ENCODE results near the gene ATXN8OS. TPM values are rescaled to one million over a fixed set of nuclear protein-coding genes. Genes with fewer than 3 reads are reported as not detected.

The ATXN8OS gene
- polyA plus RNA-seq, 3 donors: not detected

DNA sequence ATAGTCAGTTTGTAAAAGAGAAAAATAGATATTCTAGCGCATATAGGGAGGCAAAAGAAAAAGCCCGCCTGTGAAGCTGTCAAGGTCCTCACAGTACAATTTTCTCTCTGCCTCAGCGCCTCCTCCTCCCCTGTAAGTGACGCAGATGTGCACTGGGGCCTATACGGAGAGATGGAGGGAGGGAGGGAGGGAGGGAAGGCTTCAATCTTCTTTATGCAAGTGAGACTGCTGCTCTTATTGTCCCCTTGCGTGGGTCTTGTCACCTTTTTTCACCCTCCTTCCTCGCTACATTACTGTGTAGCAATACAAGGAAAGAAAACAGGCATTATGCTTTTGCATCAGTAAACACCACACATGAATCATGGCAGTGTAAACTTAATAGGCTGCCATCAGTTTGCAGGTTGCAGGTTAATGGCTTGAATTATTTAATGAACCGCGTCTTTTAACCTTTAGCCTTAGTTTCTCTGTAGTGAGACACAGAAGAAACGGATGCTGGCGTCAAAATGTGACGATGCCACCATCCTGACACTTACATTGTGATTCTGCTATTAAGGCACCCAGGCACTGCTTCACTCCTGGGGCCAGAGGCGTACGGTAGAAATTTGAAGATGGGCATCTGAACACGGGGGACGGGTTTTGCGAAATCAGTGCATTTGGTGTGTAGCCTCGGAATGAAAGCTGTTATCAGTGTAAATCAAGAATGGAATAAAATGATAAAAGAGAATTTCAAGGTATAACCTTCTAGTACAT is 905 bp downstream of the ATXN8OS start, which contains the start of gene KLHL1:
KLHL1 (minus strand) TSS at position 97 of the 750 bp plus-strand sequence. CDS start 753 bp downstream, outside the sequence.
- H3K4me2 ChIP-seq (replicated peaks; ENCODE audit: extremely low read depth, low read length, poor library complexity, severe bottlenecking): no peak within 1 kb of the TSS
- DNase-seq: no peak
- peaks cover 0 to 7% of the 10 kb centered on the region in 2 donors for H3K27me3 ChIP-seq (ENCODE audit: control insufficient read depth in 2 of 2, insufficient read depth in 2 of 2, low read length in 2 of 2)
- Mint-ChIP-seq H3K9me3 (peaks cover 0 to 5% (median 2%) of the 10 kb centered on the region in 7 donors), H3K36me3 (no peaks in the 10 kb centered on the region), H3K4me3 (no peak within 1 kb of the TSS), H3K27ac (no peak within 1 kb of the TSS), H3K27me3 (ENCODE audit: low read depth in 3 of 3) (peaks cover 4 to 20% (median 12%) of the 10 kb centered on the region in 3 donors), H3K4me1 (no peaks in the 10 kb centered on the region)
- WGBS (ENCODE audit: insufficient coverage): 79% methylated on average over 8 of the region's 18 CpGs
- no peak within 1 kb of the TSS for H3K27ac ChIP-seq (ENCODE audit: low read depth in 1 of 2, low read length in 2 of 2)
- no peaks in the 10 kb centered on the region for H4K20me1 ChIP-seq (ENCODE audit: insufficient read depth, low read length)
- H3K4me3 ChIP-seq (replicated peaks in 1 of 3; ENCODE audit: low read depth in 2 of 3, low read length in 3 of 3): no peak within 1 kb of the TSS
- no peaks in the 10 kb centered on the region for H3K36me3 ChIP-seq (replicated peaks in 1 of 2; ENCODE audit: control insufficient read depth in 1 of 2, insufficient read depth in 2 of 2, low read length in 2 of 2)
- TF ChIP-seq, protein P1, sequence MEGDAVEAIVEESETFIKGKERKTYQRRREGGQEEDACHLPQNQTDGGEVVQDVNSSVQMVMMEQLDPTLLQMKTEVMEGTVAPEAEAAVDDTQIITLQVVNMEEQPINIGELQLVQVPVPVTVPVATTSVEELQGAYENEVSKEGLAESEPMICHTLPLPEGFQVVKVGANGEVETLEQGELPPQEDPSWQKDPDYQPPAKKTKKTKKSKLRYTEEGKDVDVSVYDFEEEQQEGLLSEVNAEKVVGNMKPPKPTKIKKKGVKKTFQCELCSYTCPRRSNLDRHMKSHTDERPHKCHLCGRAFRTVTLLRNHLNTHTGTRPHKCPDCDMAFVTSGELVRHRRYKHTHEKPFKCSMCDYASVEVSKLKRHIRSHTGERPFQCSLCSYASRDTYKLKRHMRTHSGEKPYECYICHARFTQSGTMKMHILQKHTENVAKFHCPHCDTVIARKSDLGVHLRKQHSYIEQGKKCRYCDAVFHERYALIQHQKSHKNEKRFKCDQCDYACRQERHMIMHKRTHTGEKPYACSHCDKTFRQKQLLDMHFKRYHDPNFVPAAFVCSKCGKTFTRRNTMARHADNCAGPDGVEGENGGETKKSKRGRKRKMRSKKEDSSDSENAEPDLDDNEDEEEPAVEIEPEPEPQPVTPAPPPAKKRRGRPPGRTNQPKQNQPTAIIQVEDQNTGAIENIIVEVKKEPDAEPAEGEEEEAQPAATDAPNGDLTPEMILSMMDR (IDR thresholded peaks at IDR 0.05): no peak
- H3K9ac ChIP-seq (ENCODE audit: insufficient read depth, low read length, poor library complexity, severe bottlenecking): no peak within 1 kb of the TSS
- no peak within 1 kb of the TSS for H2AFZ ChIP-seq (ENCODE audit: insufficient read depth, low read depth, low read length, poor library complexity, severe bottlenecking)
- intact Hi-C loops (cut with micrococcal nuclease): no loop called here
- H3K4me1 ChIP-seq (ENCODE audit: control insufficient read depth in 1 of 2, insufficient read depth in 2 of 2, low read length in 2 of 2): no peaks in the 10 kb centered on the region
- H3K79me2 ChIP-seq (ENCODE audit: insufficient read depth, low read length): no peaks in the 10 kb centered on the region
- H3K9me3 ChIP-seq (replicated peaks in 1 of 2; ENCODE audit: control insufficient read depth in 1 of 2, insufficient read depth in 1 of 2, low read length in 2 of 2): no peaks in the 10 kb centered on the region

DNA sequence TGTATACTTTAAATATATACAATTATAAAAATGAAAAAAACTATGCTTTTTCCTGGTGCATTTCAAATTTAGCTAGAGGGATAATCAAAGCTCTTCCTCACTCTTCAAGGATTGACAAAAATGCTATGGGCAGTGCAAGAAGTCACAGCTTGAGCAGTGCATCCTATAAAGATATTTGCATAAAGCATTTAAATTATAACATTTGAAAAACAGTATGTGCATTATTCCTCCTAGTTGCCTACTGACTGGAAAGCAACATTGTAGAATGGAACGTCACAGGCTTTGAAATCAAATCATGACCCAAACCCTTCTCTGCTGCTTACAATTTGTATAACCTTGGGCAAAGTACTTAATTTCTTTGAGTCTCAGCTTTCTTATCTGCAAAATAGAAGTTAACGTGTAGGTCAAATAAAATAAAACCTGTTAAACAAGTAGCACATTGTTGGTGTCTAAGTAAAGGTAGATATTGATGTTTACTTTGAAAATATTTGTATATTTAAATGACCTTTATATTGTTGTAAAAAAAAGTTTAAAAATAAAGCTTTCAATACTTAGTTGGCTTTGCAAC is 9.8 kb downstream of the ATXN8OS start:
- Histone ChIP-seq H3K27me3 (ENCODE audit: control insufficient read depth in 2 of 2, insufficient read depth in 2 of 2, low read length in 2 of 2) (no peaks in the 10 kb centered on the region), H3K4me2 (replicated peaks; ENCODE audit: extremely low read depth, low read length, poor library complexity, severe bottlenecking) (no peak overlapping the region), H3K9me3 (replicated peaks in 1 of 2; ENCODE audit: control insufficient read depth in 1 of 2, insufficient read depth in 1 of 2, low read length in 2 of 2) (no peaks in the 10 kb centered on the region), H3K9ac (ENCODE audit: insufficient read depth, low read length, poor library complexity, severe bottlenecking) (no peak overlapping the region), H2AFZ (ENCODE audit: insufficient read depth, low read depth, low read length, poor library complexity, severe bottlenecking) (no peak overlapping the region), H3K4me3 (replicated peaks in 1 of 3; ENCODE audit: low read depth in 2 of 3, low read length in 3 of 3) (no peak overlapping the region), H3K27ac (ENCODE audit: low read depth in 1 of 2, low read length in 2 of 2) (no peak overlapping the region), H4K20me1 (ENCODE audit: insufficient read depth, low read length) (no peaks in the 10 kb centered on the region), H3K79me2 (ENCODE audit: insufficient read depth, low read length) (no peaks in the 10 kb centered on the region), H3K4me1 (ENCODE audit: control insufficient read depth in 1 of 2, insufficient read depth in 2 of 2, low read length in 2 of 2) (no peaks in the 10 kb centered on the region), H3K36me3 (replicated peaks in 1 of 2; ENCODE audit: control insufficient read depth in 1 of 2, insufficient read depth in 2 of 2, low read length in 2 of 2) (no peaks in the 10 kb centered on the region)
- Mint-ChIP-seq H3K27ac (no peak overlapping the region), H3K9me3 (peaks cover 0 to 2% (median 0%) of the 10 kb centered on the region in 7 donors), H3K27me3 (ENCODE audit: low read depth in 3 of 3) (no peaks in the 10 kb centered on the region), H3K4me3 (no peak overlapping the region), H3K36me3 (no peaks in the 10 kb centered on the region), H3K4me1 (no peaks in the 10 kb centered on the region)
- intact Hi-C loops (cut with micrococcal nuclease): no loop called here
- DNase-seq: no peak
- 100% methylated on average over 1 of the region's 2 CpGs for WGBS (ENCODE audit: insufficient coverage)
- TF ChIP-seq, protein P1 (IDR thresholded peaks at IDR 0.05): no peak
